Stomach (tissue), 4 donors: ENCODE data around the gene IQGAP3.

ENCODE experiments used
- CTCF ChIP-seq, 7 experiments: fragments of 450-650 bp in 4 of 7; fragments of 200-600 bp in 3 of 7; sonication (generic) in 3 of 7; IDR thresholded peaks; one replicate each; pipeline ENCODE4 v1.5.1; 2016 to 2019; ENCODE audit warnings: antibody characterized with exemption in 7 of 7, control low read depth in 2 of 7, mild to moderate bottlenecking in 1 of 7
- EP300 ChIP-seq: sonication (generic); formaldehyde crosslinking; IDR thresholded peaks from one replicate; pipeline ENCODE4 v1.6.1; 2017; ENCODE audit warnings: antibody characterized with exemption
- POLR2A ChIP-seq, 4 donors: fragments of 450-650 bp; IDR thresholded peaks; one replicate each; pipeline ENCODE4 v1.6.1; 2016; ENCODE audit warnings: antibody characterized with exemption in 4 of 4, control low read depth in 2 of 4, mild to moderate bottlenecking in 1 of 4, moderate library complexity in 1 of 4
- POLR2AphosphoS5 ChIP-seq, 3 donors: sonication (generic); formaldehyde crosslinking; IDR thresholded peaks; one replicate each; pipeline ENCODE4 v1.6.1; 2016; ENCODE audit warnings: antibody characterized with exemption in 3 of 3

DNA sequence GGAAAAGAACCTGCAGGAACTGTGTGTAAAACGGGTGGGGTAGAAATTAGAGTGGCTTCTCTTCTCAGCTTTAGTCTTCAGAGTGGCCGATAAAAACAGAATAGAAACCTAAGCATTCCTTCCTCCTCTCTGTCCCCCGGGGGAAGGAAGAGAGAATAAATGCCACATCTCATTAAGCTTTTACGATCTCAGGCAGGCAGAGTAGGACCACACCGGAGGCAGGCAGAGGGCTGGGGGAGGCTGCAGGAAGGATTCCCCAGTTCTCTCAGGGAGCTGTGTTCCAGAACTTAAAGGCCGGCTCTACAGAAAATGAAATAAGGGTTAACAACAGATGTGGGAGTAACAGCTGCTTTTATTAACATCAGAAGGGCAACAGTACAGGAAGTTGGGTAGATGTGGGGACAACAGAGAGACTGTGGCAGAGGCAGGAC, 47.3 kb downstream of the IQGAP3 start:
- no peak for TF ChIP-seq POLR2A (IDR thresholded peaks at IDR 0.05)
- no peak for TF ChIP-seq CTCF (IDR thresholded peaks at IDR 0.05)
- TF ChIP-seq POLR2AphosphoS5 (IDR thresholded peaks at IDR 0.05) = no peak
- no peak for TF ChIP-seq EP300
